ENCODE measurements around the gene ATP5PO.
A peak's percentile ranks its signal among the peaks of the same experiment; 100 is the strongest.

Gene ATP5PO

GRCh38 chr21:33915368-33916199, at the start of gene ATP5PO:
TSS of gene ATP5PO (minus strand) at chr21:33915804. CDS start at chr21:33915763, 41 bp downstream.
- Histone ChIP-seq H3K4me3 (ENCODE audit: low read length) (peak within 1 kb of the TSS; percentile 95), H3K4me1 (ENCODE audit: insufficient read depth, low read length) (peaks cover 10% of the 10 kb centered on the region), H3K36me3 (ENCODE audit: insufficient read depth, low read length) (peaks cover 32% of the 10 kb centered on the region), H2AFZ (ENCODE audit: low read depth, low read length) (peak within 1 kb of the TSS; percentile 92), H3K27me3 (ENCODE audit: insufficient read depth, low read length) (no peaks in the 10 kb centered on the region), H3K9me3 (ENCODE audit: low read length) (no peaks in the 10 kb centered on the region)

- H3K36me3 ChIP-seq (ENCODE audit: insufficient read depth, low read length) = no peaks in the 10 kb centered on the region
Measured at GRCh38 chr21:33964706-33965325, 49.2 kb upstream of the ATP5PO start.

GRCh38 chr21:33963848-33964555, 48.4 kb upstream of the ATP5PO start:
- Histone ChIP-seq H3K4me3 (ENCODE audit: low read length) (no peak overlapping the region), H3K9me3 (ENCODE audit: low read length) (peaks cover 2% of the 10 kb centered on the region), H3K36me3 (ENCODE audit: insufficient read depth, low read length) (no peaks in the 10 kb centered on the region), H3K4me1 (ENCODE audit: insufficient read depth, low read length) (no peaks in the 10 kb centered on the region), H3K27me3 (ENCODE audit: insufficient read depth, low read length) (no peaks in the 10 kb centered on the region), H2AFZ (ENCODE audit: low read depth, low read length) (no peak overlapping the region)

More at GRCh38 chr21:33964706-33965325, 49.2 kb upstream of the ATP5PO start:
- peaks cover 2% of the 10 kb centered on the region for H3K9me3 ChIP-seq (ENCODE audit: low read length)
- no peak overlapping the region for H2AFZ ChIP-seq (ENCODE audit: low read depth, low read length)
- no peak overlapping the region for H3K4me3 ChIP-seq (ENCODE audit: low read length)
- H3K4me1 ChIP-seq (ENCODE audit: insufficient read depth, low read length) = no peaks in the 10 kb centered on the region
- H3K27me3 ChIP-seq (ENCODE audit: insufficient read depth, low read length) = no peaks in the 10 kb centered on the region

- H3K36me3 ChIP-seq (ENCODE audit: insufficient read depth, low read length) = no peaks in the 10 kb centered on the region
- H2AFZ ChIP-seq (ENCODE audit: low read depth, low read length) = no peak overlapping the region
- H3K4me1 ChIP-seq (ENCODE audit: insufficient read depth, low read length) = no peaks in the 10 kb centered on the region
- H3K27me3 ChIP-seq (ENCODE audit: insufficient read depth, low read length) = no peaks in the 10 kb centered on the region
- H3K4me3 ChIP-seq (ENCODE audit: low read length) = no peak overlapping the region
- peaks cover 2% of the 10 kb centered on the region for H3K9me3 ChIP-seq (ENCODE audit: low read length)
Measured at GRCh38 chr21:33962290-33962689, 46.7 kb upstream of the ATP5PO start.

DNA sequence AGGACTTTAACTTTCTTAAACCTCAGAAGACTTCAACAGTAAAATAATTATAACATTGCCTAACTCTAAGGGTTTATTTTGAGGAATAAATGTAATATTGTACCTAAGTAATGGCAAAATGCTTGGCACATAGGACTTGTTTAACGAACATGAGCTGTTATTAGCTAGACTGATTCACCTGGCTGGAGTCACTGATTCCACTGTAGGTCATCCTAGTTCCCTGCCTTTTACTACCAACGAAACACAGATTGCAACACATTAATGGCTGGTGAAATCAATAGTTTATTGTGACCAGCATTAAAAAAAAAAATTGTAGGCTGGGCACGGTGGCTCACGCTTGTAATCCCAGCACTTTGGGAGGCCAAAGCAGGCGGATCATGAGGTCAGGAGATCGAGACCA, 45.5 kb upstream of the ATP5PO start:
- H2AFZ ChIP-seq (ENCODE audit: low read depth, low read length) = no peak overlapping the region
- no peaks in the 10 kb centered on the region for H3K27me3 ChIP-seq (ENCODE audit: insufficient read depth, low read length)
- H3K4me3 ChIP-seq (ENCODE audit: low read length) = no peak overlapping the region
- H3K4me1 ChIP-seq (ENCODE audit: insufficient read depth, low read length) = no peaks in the 10 kb centered on the region
- peaks cover 2% of the 10 kb centered on the region for H3K9me3 ChIP-seq (ENCODE audit: low read length)
- no peaks in the 10 kb centered on the region for H3K36me3 ChIP-seq (ENCODE audit: insufficient read depth, low read length)

DNA sequence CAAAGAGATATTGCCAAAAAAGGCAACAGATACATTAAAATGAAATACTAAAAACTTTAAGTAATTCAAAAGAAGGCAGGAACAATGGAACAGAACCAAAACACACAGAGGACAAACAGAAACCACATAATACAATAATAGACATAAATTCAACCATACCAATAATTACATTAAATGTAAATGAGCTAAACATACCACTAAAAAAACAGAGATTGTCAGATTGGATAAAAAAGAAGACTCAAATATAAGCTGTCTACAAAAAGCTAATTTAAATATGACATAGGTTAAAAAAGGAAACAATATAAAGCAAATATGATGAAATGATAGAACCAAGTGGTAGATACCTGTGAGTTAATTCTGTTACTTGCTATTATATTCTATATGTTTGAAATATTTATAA, 44.1 kb upstream of the ATP5PO start:
- H2AFZ ChIP-seq (ENCODE audit: low read depth, low read length) = no peak overlapping the region
- no peaks in the 10 kb centered on the region for H3K27me3 ChIP-seq (ENCODE audit: insufficient read depth, low read length)

GRCh38 chr21:33954395-33954794, 38.8 kb upstream of the ATP5PO start:
- H3K9me3 ChIP-seq (ENCODE audit: low read length) = peaks cover 3% of the 10 kb centered on the region
- H2AFZ ChIP-seq (ENCODE audit: low read depth, low read length) = no peak overlapping the region
- no peaks in the 10 kb centered on the region for H3K4me1 ChIP-seq (ENCODE audit: insufficient read depth, low read length)
- no peaks in the 10 kb centered on the region for H3K36me3 ChIP-seq (ENCODE audit: insufficient read depth, low read length)
- H3K27me3 ChIP-seq (ENCODE audit: insufficient read depth, low read length) = no peaks in the 10 kb centered on the region
- H3K4me3 ChIP-seq (ENCODE audit: low read length) = no peak overlapping the region

More for the DNA sequence above, 44.1 kb upstream of the ATP5PO start:
- no peaks in the 10 kb centered on the region for H3K36me3 ChIP-seq (ENCODE audit: insufficient read depth, low read length)
- peaks cover 2% of the 10 kb centered on the region for H3K9me3 ChIP-seq (ENCODE audit: low read length)
- no peak overlapping the region for H3K4me3 ChIP-seq (ENCODE audit: low read length)
- H3K4me1 ChIP-seq (ENCODE audit: insufficient read depth, low read length) = no peaks in the 10 kb centered on the region

DNA sequence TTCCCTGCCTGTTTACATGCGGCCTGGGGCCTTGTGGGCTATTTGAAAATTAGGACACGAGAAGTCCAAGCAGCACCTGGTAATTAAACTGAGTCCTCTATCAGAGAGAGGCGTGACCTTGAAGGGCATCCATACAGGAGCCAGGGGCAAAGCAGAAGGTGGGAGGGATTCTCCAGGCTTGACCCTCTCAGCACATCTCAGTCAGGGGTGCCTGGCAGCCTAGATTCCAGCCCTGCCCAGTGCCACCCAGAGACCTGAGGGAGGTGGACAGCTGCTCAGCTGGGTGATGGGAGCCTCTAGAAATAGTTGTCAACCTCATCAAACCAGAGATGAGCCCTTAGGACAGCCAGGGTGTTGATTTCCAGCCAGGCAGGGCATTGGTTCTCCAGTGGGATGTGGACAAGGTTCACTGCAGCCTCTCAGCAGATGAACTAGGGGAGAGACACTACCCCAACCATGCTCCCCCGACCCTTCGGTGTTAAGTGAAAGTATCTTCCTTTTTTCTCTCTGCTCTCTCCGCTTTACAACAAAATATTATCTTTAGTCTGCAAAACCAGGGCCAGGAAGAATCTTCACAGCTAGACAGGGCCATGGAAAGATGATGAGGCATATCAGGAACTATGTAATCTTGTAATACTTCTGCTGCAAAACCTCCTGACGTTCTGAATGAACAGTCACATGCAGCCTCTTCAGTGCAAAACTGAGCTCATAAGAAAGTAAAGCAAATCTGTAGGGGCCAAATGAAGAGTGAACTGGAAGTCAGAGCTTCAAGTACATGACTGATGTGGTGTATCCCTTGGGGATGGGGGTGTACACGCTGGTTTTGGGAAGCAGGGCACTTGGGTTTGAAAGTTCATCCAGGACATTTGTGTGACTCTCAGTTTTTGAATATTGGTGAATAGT, 35.9 kb upstream of the ATP5PO start:
- Histone ChIP-seq H3K36me3 (ENCODE audit: insufficient read depth, low read length) (no peaks in the 10 kb centered on the region), H3K4me1 (ENCODE audit: insufficient read depth, low read length) (peaks cover 24% of the 10 kb centered on the region), H3K9me3 (ENCODE audit: low read length) (peaks cover 3% of the 10 kb centered on the region), H2AFZ (ENCODE audit: low read depth, low read length) (no peak overlapping the region), H3K27me3 (ENCODE audit: insufficient read depth, low read length) (no peaks in the 10 kb centered on the region), H3K4me3 (ENCODE audit: low read length) (no peak overlapping the region)

- H3K9me3 ChIP-seq (ENCODE audit: low read length) = peaks cover 3% of the 10 kb centered on the region
- no peaks in the 10 kb centered on the region for H3K36me3 ChIP-seq (ENCODE audit: insufficient read depth, low read length)
- no peaks in the 10 kb centered on the region for H3K27me3 ChIP-seq (ENCODE audit: insufficient read depth, low read length)
- peaks cover 24% of the 10 kb centered on the region for H3K4me1 ChIP-seq (ENCODE audit: insufficient read depth, low read length)
- H2AFZ ChIP-seq (ENCODE audit: low read depth, low read length) = no peak overlapping the region
- H3K4me3 ChIP-seq (ENCODE audit: low read length) = no peak overlapping the region
Measured at GRCh38 chr21:33950431-33951079, 35.0 kb upstream of the ATP5PO start.

- peaks cover 3% of the 10 kb centered on the region for H3K9me3 ChIP-seq (ENCODE audit: low read length)
- no peak overlapping the region for H3K4me3 ChIP-seq (ENCODE audit: low read length)
- no peak overlapping the region for H2AFZ ChIP-seq (ENCODE audit: low read depth, low read length)
- H3K36me3 ChIP-seq (ENCODE audit: insufficient read depth, low read length) = no peaks in the 10 kb centered on the region
- peaks cover 24% of the 10 kb centered on the region for H3K4me1 ChIP-seq (ENCODE audit: insufficient read depth, low read length)
- no peaks in the 10 kb centered on the region for H3K27me3 ChIP-seq (ENCODE audit: insufficient read depth, low read length)
Measured at GRCh38 chr21:33949516-33950430, 34.2 kb upstream of the ATP5PO start.

- Histone ChIP-seq H3K4me1 (ENCODE audit: insufficient read depth, low read length) (peaks cover 24% of the 10 kb centered on the region), H3K27me3 (ENCODE audit: insufficient read depth, low read length) (no peaks in the 10 kb centered on the region), H3K4me3 (ENCODE audit: low read length) (no peak overlapping the region), H3K36me3 (ENCODE audit: insufficient read depth, low read length) (no peaks in the 10 kb centered on the region), H3K9me3 (ENCODE audit: low read length) (no peaks in the 10 kb centered on the region), H2AFZ (ENCODE audit: low read depth, low read length) (peak overlapping the region; percentile 41)
Measured at GRCh38 chr21:33948951-33949444, 33.4 kb upstream of the ATP5PO start.
